Caco-2 (cell line): ENCODE measurements around the gene PTEN. TPM values are rescaled to one million over a fixed set of nuclear protein-coding genes. Genes with fewer than 3 reads are reported as not detected.
"Not testable (repeated sequence)": the region's sequence is repeated elsewhere in the genome, so short reads cannot be mapped to it uniquely, and the experiment has no call there.

Experiments used
- BruUV-seq: library from RNA; stranded (reverse); fragments of 400-500 nt; replicated peaks from 2 replicates; lab custom pipeline; 2021; lab: Mats Ljungman, UMichigan
- CTCF ChIA-PET: fragments of 300-600 bp; sonication (Branson Sonifier 250); formaldehyde crosslinking; loops from one replicate; lab custom pipeline; 2022; ENCODE audit warnings: antibody characterized with exemption; lab: Charles Lee
- POLR2A ChIA-PET: fragments of 300-600 bp; sonication (Branson Sonifier 250); formaldehyde crosslinking; loops from one replicate; lab custom pipeline; 2022; ENCODE audit warnings: antibody characterized with exemption; lab: Charles Lee
- DNase-seq, 2 experiments: peaks; one replicate each; pipeline versions ENCODE4 v3.0.0 to v3.0.0-alpha.2; 2020 to 2022
- H3K27me3 ChIP-seq: replicated peaks from 2 replicates; pipeline ENCODE4 v1.6.0; 2011; ENCODE audit warnings: low read length; ENCODE audit not compliant: control insufficient read depth, insufficient read depth
- H3K36me3 ChIP-seq: 2 replicates; pipeline ENCODE4 v1.5.1; 2011; ENCODE audit warnings: low read length; ENCODE audit not compliant: control insufficient read depth, insufficient read depth
- H3K4me1 ChIP-seq: fragments of 250-450 bp; sonication (Bioruptor Pico); 2 replicates; pipeline ENCODE4 v1.5.1; 2020; ENCODE audit warnings: mild to moderate bottlenecking
- H3K4me3 ChIP-seq: 2 replicates; pipeline ENCODE4 v1.5.1; 2011; ENCODE audit warnings: low read depth, mild to moderate bottlenecking, control low read depth, low read length
- H3K9me3 ChIP-seq: fragments of 250-450 bp; sonication (Bioruptor Pico); 2 replicates; pipeline ENCODE4 v1.5.1; 2020; ENCODE audit warnings: mild to moderate bottlenecking, moderate library complexity
- H3K27ac Mint-ChIP-seq: one replicate; pipeline ENCODE4 v1.8.0; 2022; ENCODE audit warnings: mixed read lengths; ENCODE audit not compliant: unreplicated experiment
- H3K27me3 Mint-ChIP-seq: one replicate; pipeline ENCODE4 v1.8.0; 2022; ENCODE audit warnings: mixed read lengths; ENCODE audit not compliant: insufficient read depth, unreplicated experiment
- H3K36me3 Mint-ChIP-seq: one replicate; pipeline ENCODE4 v1.8.0; 2022; ENCODE audit warnings: mild to moderate bottlenecking, mixed read lengths; ENCODE audit not compliant: insufficient read depth, unreplicated experiment
- H3K4me1 Mint-ChIP-seq: one replicate; pipeline ENCODE4 v1.8.0; 2022; ENCODE audit warnings: low read depth, mixed read lengths; ENCODE audit not compliant: unreplicated experiment
- H3K4me3 Mint-ChIP-seq: one replicate; pipeline ENCODE4 v1.8.0; 2022; ENCODE audit warnings: mild to moderate bottlenecking, moderate library complexity, mixed read lengths; ENCODE audit not compliant: unreplicated experiment
- H3K9me3 Mint-ChIP-seq: one replicate; pipeline ENCODE4 v1.8.0; 2022; ENCODE audit warnings: mixed read lengths; ENCODE audit not compliant: unreplicated experiment
- intact Hi-C: fragments of 100-400 bp; cut with micrococcal nuclease; formaldehyde crosslinking; loops from one replicate; pipeline ENCODE4 v1.10.0; 2022; ENCODE audit not compliant: unreplicated experiment
- total RNA-seq: library from RNA; stranded (reverse); gene quantifications from 2 replicates; pipeline ENCODE4 v1.2.3, GENCODE V29; 2022
- TF ChIP-seq, protein P1 (sequence below), 2 experiments: fragments of 200-600 bp in 1 of 2; IDR thresholded peaks; 1 replicate in 1 of 2; 2 replicates in 1 of 2; pipeline versions ENCODE4 v1.5.1 to v1.8.0; 2011 to 2022; ENCODE audit warnings: antibody characterized with exemption in 1 of 2, control low read depth in 1 of 2, inconsistent platforms in 1 of 2, low read depth in 1 of 2, low read length in 1 of 2, mild to moderate bottlenecking in 1 of 2, moderate library complexity in 1 of 2; ENCODE audit not compliant: insufficient read depth in 1 of 2, severe bottlenecking in 1 of 2, unreplicated experiment in 1 of 2

The PTEN gene
- total RNA-seq, 1 experiment from 2014 or later = 56.3 TPM

DNA sequence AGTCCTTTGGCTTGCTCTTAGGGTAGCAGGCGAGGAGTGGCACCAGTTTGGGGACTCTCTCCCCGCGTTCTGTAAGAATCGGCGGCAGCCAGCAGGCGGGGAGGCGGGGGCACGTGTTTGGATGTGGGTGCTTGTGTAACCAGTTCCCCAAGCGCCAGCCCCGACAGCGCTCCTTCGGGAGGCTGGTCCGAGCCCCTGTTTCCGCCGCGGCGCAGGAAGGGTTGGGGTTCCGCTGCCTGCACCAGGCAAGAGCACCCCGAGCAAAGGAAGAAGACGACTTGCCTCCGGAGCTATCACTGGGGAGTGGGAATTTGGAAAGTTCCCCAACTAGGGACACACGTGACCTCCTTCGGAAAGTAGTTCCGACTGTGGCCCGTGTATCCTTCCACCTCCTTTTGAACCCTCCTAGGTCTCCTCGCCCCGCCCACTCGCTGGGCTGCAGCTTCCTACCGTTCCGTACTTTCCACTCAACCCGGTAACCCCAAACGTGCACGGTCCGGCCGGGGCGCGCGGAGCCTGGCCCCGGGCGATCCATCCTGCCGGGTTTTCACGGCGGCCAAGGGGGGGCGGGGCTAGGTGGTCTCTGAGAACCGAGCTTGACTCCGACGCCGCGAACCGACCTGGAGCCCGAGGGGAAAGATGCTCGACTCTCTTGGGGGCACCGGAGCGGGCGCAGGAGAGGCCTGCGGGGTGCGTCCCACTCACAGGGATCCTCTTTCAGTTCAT, 1.3 kb upstream of the PTEN start:
- Mint-ChIP-seq H3K4me1 (peaks cover 29% of the 10 kb centered on the region), H3K27me3 (no peaks in the 10 kb centered on the region), H3K36me3 (peaks cover 32% of the 10 kb centered on the region), H3K4me3 (peak overlapping the region; percentile 97), H3K27ac (peak overlapping the region; percentile 93), H3K9me3 (no peaks in the 10 kb centered on the region)
- Histone ChIP-seq H3K4me1 (0 out of 2 replicates have a peak, but pooled peaks cover 6% of the 10 kb centered on the region), H3K4me3 (peak overlapping the region; percentile 69), H3K9me3 (no peaks in the 10 kb centered on the region), H3K27me3 (no peaks in the 10 kb centered on the region), H3K36me3 (no peaks in the 10 kb centered on the region)
- no TSS peak for BruUV-seq
- CTCF ChIA-PET = interaction anchor here (0.6 to 2.4 kb wide), 10 partner anchors 9 to 527 kb away, joined by 3 to 13 read pairs (median 4); partner anchors contain the start of gene ATAD1
- POLR2A ChIA-PET = interaction anchor here (0.7 to 2.9 kb wide), 6 partner anchors 20 to 355 kb away, joined by 3 to 15 read pairs (median 6); partner anchors contain the start of gene ATAD1
- intact Hi-C loops = loop anchor here (1.0 to 5.0 kb wide), 6 partner anchors 19 to 691 kb away; partner anchors contain the start of gene ATAD1
- peak; percentile 98 for DNase-seq
- TF ChIP-seq, protein P1, sequence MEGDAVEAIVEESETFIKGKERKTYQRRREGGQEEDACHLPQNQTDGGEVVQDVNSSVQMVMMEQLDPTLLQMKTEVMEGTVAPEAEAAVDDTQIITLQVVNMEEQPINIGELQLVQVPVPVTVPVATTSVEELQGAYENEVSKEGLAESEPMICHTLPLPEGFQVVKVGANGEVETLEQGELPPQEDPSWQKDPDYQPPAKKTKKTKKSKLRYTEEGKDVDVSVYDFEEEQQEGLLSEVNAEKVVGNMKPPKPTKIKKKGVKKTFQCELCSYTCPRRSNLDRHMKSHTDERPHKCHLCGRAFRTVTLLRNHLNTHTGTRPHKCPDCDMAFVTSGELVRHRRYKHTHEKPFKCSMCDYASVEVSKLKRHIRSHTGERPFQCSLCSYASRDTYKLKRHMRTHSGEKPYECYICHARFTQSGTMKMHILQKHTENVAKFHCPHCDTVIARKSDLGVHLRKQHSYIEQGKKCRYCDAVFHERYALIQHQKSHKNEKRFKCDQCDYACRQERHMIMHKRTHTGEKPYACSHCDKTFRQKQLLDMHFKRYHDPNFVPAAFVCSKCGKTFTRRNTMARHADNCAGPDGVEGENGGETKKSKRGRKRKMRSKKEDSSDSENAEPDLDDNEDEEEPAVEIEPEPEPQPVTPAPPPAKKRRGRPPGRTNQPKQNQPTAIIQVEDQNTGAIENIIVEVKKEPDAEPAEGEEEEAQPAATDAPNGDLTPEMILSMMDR (IDR thresholded peaks at IDR 0.05; ENCODE audit: insufficient read depth in 1 of 2, low read depth in 1 of 2, low read length in 1 of 2, severe bottlenecking in 1 of 2, unreplicated experiment in 1 of 2) = no peak

DNA sequence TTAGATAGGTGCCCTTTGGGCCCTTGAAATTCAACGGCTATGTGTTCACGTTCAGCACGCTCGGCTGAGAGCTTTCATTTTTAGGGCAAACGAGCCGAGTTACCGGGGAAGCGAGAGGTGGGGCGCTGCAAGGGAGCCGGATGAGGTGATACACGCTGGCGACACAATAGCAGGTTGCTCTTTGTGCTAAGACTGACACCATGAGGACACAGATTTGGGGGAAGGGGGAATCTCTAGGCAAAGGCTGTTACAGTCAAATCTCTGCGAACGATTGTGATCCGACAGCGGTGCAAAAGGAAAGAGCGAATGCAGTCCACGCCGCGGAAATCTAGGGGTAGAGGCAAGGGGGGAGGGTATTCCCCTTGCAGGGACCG, 759 bp upstream of the PTEN start:
- TF ChIP-seq, protein P1 (IDR thresholded peaks at IDR 0.05; ENCODE audit: insufficient read depth in 1 of 2, low read depth in 1 of 2, low read length in 1 of 2, severe bottlenecking in 1 of 2, unreplicated experiment in 1 of 2) = no peak
- no peaks in the 10 kb centered on the region for H3K9me3 ChIP-seq
- BruUV-seq = no TSS peak
- Mint-ChIP-seq H3K36me3 (peaks cover 32% of the 10 kb centered on the region), H3K4me1 (peaks cover 29% of the 10 kb centered on the region), H3K4me3 (peak overlapping the region; percentile 97), H3K27me3 (no peaks in the 10 kb centered on the region), H3K9me3 (no peaks in the 10 kb centered on the region), H3K27ac (peak overlapping the region; percentile 93)
- peak overlapping the region; percentile 69 for H3K4me3 ChIP-seq
- ChIA-PET POLR2A (interaction anchor here (0.5 to 2.9 kb wide), 8 partner anchors 21 to 1704 kb away, joined by 3 to 15 read pairs (median 4); partner anchors contain the start of gene ATAD1), CTCF (interaction anchor here (0.6 to 2.4 kb wide), 7 partner anchors 12 to 527 kb away, joined by 3 to 13 read pairs (median 4); partner anchors contain the start of gene ATAD1)
- DNase-seq = no peak
- no peaks in the 10 kb centered on the region for H3K27me3 ChIP-seq
- intact Hi-C loops = loop anchor here (2.0 to 5.0 kb wide), 4 partner anchors 20 to 365 kb away; partner anchors contain the start of gene ATAD1
- H3K36me3 ChIP-seq = no peaks in the 10 kb centered on the region
- H3K4me1 ChIP-seq = peaks cover 11% of the 10 kb centered on the region; the same call in 1 of the 2 replicates

DNA sequence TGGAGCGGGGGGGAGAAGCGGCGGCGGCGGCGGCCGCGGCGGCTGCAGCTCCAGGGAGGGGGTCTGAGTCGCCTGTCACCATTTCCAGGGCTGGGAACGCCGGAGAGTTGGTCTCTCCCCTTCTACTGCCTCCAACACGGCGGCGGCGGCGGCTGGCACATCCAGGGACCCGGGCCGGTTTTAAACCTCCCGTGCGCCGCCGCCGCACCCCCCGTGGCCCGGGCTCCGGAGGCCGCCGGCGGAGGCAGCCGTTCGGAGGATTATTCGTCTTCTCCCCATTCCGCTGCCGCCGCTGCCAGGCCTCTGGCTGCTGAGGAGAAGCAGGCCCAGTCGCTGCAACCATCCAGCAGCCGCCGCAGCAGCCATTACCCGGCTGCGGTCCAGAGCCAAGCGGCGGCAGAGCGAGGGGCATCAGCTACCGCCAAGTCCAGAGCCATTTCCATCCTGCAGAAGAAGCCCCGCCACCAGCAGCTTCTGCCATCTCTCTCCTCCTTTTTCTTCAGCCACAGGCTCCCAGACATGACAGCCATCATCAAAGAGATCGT, 598 bp downstream of the PTEN start:
- intact Hi-C loops = loop anchor here (2.0 to 5.0 kb wide), 4 partner anchors 21 to 363 kb away; partner anchors contain the start of gene ATAD1
- POLR2A ChIA-PET, H3K27me3 ChIP-seq, H3K9me3 ChIP-seq, H3K27me3 Mint-ChIP-seq, BruUV-seq, H3K9me3 Mint-ChIP-seq, H3K36me3 ChIP-seq: not testable (repeated sequence)
- CTCF ChIA-PET = interaction anchor here (0.7 kb wide), 1 partner anchor 526 kb away, joined by 5 read pairs; no protein-coding TSS in a partner anchor
- peak in 1 of 2 experiments; percentile 47 for DNase-seq
- H3K4me1 Mint-ChIP-seq = peaks cover 29% of the 10 kb centered on the region
- H3K4me3 ChIP-seq = peak overlapping the region; percentile 69
- peak overlapping the region; percentile 93 for H3K27ac Mint-ChIP-seq
- H3K4me3 Mint-ChIP-seq = peak overlapping the region; percentile 97
- peaks cover 18% of the 10 kb centered on the region; the same call in 1 of the 2 replicates for H3K4me1 ChIP-seq
- H3K36me3 Mint-ChIP-seq = peaks cover 32% of the 10 kb centered on the region
